ENCODE measurements around the gene CIB1. TPM values are rescaled to one million over a fixed set of nuclear protein-coding genes. Genes with fewer than 3 reads are reported as not detected.
A peak's percentile ranks its signal among the peaks of the same experiment; 100 is the strongest.

CIB1 gene
- total and polyA plus RNA-seq, 2 of the 8 experiments (the other 6 are each of a cell fraction or from before 2014, with no cell fraction given), result 26.0 to 63.5 TPM

- no peak overlapping the region for H2BK20ac ChIP-seq (ENCODE audit: low read length)
- H3K9me3 ChIP-seq (ENCODE audit: insufficient read depth in 2 of 2, low read depth in 1 of 2, low read length in 1 of 2), result no peaks in the 10 kb centered on the region
- H2BK120ac ChIP-seq (replicated peaks; ENCODE audit: low read depth, low read length), result no peak overlapping the region
- H3K56ac ChIP-seq (replicated peaks; ENCODE audit: insufficient read length, low read depth, low read length), result no peak overlapping the region
- no peak overlapping the region for H3K4me3 ChIP-seq (ENCODE audit: extremely low read depth in 1 of 4, insufficient read depth in 2 of 4, low read depth in 3 of 4, low read length in 4 of 4)
- no peak overlapping the region for H2AK5ac ChIP-seq (ENCODE audit: low read depth, low read length)
- no peak overlapping the region for H2BK12ac ChIP-seq (ENCODE audit: low read depth, low read length)
- POLR2A ChIA-PET (ENCODE audit: partially characterized antibody), result interaction anchor here (2.0 to 2.9 kb wide), 3 partner anchors 12 to 31 kb away, joined by 5 to 12 read pairs (median 10); partner anchors contain the start of genes SEMA4B and TTLL13
- no peak overlapping the region for H3K14ac ChIP-seq (ENCODE audit: insufficient read length)
- no peak for FAIRE-seq
- peak overlapping the region in 1 of 2 experiments; percentile 57; a peak in 1 of 4 replicates for H3K4me2 ChIP-seq (ENCODE audit: insufficient read depth in 1 of 2, low read depth in 2 of 2, low read length in 2 of 2)
- no peaks in the 10 kb centered on the region for H3K27me3 ChIP-seq (replicated peaks in 1 of 4; ENCODE audit: control insufficient read depth in 3 of 4, extremely low read depth in 1 of 4, insufficient read depth in 3 of 4, low read length in 3 of 4)
- peaks cover 3 to 22% (median 12%) of the 10 kb centered on the region in 4 experiments; a peak in 6 of 8 replicates for H3K36me3 ChIP-seq (ENCODE audit: control insufficient read depth in 2 of 4, insufficient read depth in 4 of 4, low read length in 3 of 4)
- H2AFZ ChIP-seq (ENCODE audit: low read length), result no peak overlapping the region
- H3K23me2 ChIP-seq (ENCODE audit: low read depth, low read length), result peaks cover 5% of the 10 kb centered on the region
- no peaks in the 10 kb centered on the region for H3K79me2 ChIP-seq (ENCODE audit: control insufficient read depth in 1 of 2, insufficient read depth in 2 of 2, low read length in 2 of 2)
- no peak overlapping the region for H3K9ac ChIP-seq (replicated peaks in 1 of 4; ENCODE audit: extremely low read depth in 1 of 4, low read depth in 3 of 4, low read length in 3 of 4)
- H3K18ac ChIP-seq (ENCODE audit: extremely low read depth, low read length), result no peak overlapping the region
- no peak overlapping the region for H3K4ac ChIP-seq (replicated peaks; ENCODE audit: insufficient read length, low read depth, low read length)
- H4K5ac ChIP-seq (ENCODE audit: insufficient read length, low read depth, low read length), result no peak overlapping the region
- peaks cover 6% of the 10 kb centered on the region for H3K79me1 ChIP-seq (ENCODE audit: low read depth, low read length)
- H3K4me1 ChIP-seq (replicated peaks in 1 of 4; ENCODE audit: control insufficient read depth in 3 of 4, insufficient read depth in 4 of 4, low read length in 3 of 4), result peaks cover 0 to 6% (median under 1%) of the 10 kb centered on the region in 4 experiments; a peak in 4 of 7 replicates
- H2BK15ac ChIP-seq (ENCODE audit: low read length), result 0 out of 2 replicates have a peak overlapping the region, but pooled peaks have one; percentile 46
- no peak overlapping the region for H3K23ac ChIP-seq (ENCODE audit: insufficient read length)
- WGBS, 2 experiments (ENCODE audit: extremely low coverage in 1 of 2, insufficient coverage in 1 of 2, insufficient read length in 1 of 2, insufficient replicate concordance in 2 of 2, low coverage in 1 of 2, low lambda C conversion rate in 2 of 2, missing lambda C conversion rate in 1 of 2), result 89% methylated on average over 13 of the region's 13 CpGs; no CpG with 5 or more reads in 1 of the 2 experiments
- CTCF ChIA-PET (ENCODE audit: partially characterized antibody), result interaction anchor here (0.6 to 4.6 kb wide), 19 partner anchors 11 to 1860 kb away, joined by 3 to 47 read pairs (median 5); partner anchors contain the start of genes IDH2 and TTLL13
- H4K8ac ChIP-seq (ENCODE audit: extremely low read depth, insufficient read depth, low read length), result no peak overlapping the region
- no peak overlapping the region for H3K27ac ChIP-seq (ENCODE audit: low read depth, low read length)
- H4K20me1 ChIP-seq (replicated peaks in 1 of 2; ENCODE audit: control insufficient read depth in 1 of 2, insufficient read depth in 2 of 2, low read length in 2 of 2), result peaks cover 0 to 6% of the 10 kb centered on the region in 2 experiments
- no peak overlapping the region for H4K91ac ChIP-seq (replicated peaks; ENCODE audit: insufficient read length, low read length)
- no peak overlapping the region for H2BK5ac ChIP-seq (ENCODE audit: low read depth, low read length)
- no peak for DNase-seq (ENCODE audit: low read depth in 1 of 2, low spot score in 2 of 2)
- TF ChIP-seq MAX (IDR thresholded peaks at IDR 0.05), result no peak
- TF ChIP-seq SP4 (IDR thresholded peaks at IDR 0.05; ENCODE audit: low read length), result no peak
- TF ChIP-seq CHD2 (IDR thresholded peaks at IDR 0.05; ENCODE audit: low read length), result no peak
- TF ChIP-seq E2F6 (IDR thresholded peaks at IDR 0.05), result no peak
- no peak for TF ChIP-seq CTCF (IDR thresholded peaks at IDR 0.05; ENCODE audit: control extremely low read depth in 1 of 3, insufficient read depth in 1 of 3, low read depth in 1 of 3, low read length in 3 of 3)
- TF ChIP-seq NRF1 (IDR thresholded peaks at IDR 0.05; ENCODE audit: low read depth, low read length), result no peak
- TF ChIP-seq ATF3 (IDR thresholded peaks at IDR 0.05; ENCODE audit: insufficient read depth, low read depth, low read length), result no peak
- no peak for TF ChIP-seq TAF1 (IDR thresholded peaks at IDR 0.05; ENCODE audit: low read depth, low read length)
- TF ChIP-seq RFX5 (IDR thresholded peaks at IDR 0.05; ENCODE audit: borderline replicate concordance, low read depth, low read length), result no peak
These were observed 1.5 kb downstream of the CIB1 start for GRCh38 chr15:90232196-90232595.
